ENCODE results near the gene CLASRP.

Gene CLASRP

DNA sequence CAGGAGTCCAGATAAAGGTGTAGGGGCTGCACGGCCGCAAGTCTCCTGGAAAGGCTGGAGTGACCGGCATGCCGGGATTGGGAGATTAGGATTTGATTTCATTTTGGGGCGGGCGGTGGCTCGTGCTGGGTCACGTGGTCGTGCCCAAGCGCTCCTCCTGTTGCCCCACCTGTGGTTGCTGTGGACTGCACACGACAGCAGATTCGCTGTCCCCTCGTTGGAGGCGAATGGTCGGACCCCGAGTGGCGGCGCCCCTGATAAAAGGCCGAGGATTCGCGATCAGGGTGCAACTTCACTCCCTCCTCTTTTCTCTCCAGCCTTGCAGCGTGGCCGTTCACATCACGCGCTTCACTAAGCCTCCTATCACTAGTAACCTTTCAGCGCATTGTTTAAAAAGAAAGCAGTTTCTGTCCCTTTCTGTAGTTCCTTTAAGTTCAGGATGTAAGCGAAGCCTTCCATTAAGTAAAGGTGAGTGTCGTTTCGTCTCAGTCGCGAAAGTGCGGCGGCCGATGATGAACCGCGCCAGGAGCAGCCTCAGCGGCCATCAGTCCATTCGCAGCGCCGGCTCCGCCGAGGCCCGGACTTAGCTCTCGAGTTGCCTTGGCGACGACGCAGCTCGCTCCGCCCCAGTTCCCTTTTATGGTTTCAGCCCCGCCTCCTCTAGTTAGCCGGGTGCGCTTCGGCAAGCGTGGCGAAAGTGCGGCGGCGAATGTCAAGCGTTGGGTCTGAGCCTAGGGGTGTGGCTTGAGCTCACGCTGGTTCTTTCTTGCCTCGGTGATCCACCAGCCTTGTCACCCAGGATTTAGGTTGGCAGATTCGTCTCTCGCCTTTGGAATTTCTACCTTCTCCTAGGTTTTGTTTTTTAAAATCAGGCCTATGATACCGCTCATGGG is 52.4 kb downstream of the CLASRP start:
- H3K27ac ChIP-seq: peak overlapping the region; percentile 97
- no peak for TF ChIP-seq ZFX (IDR thresholded peaks at IDR 0.05; ENCODE audit: borderline replicate concordance)
- TF ChIP-seq, protein P1, sequence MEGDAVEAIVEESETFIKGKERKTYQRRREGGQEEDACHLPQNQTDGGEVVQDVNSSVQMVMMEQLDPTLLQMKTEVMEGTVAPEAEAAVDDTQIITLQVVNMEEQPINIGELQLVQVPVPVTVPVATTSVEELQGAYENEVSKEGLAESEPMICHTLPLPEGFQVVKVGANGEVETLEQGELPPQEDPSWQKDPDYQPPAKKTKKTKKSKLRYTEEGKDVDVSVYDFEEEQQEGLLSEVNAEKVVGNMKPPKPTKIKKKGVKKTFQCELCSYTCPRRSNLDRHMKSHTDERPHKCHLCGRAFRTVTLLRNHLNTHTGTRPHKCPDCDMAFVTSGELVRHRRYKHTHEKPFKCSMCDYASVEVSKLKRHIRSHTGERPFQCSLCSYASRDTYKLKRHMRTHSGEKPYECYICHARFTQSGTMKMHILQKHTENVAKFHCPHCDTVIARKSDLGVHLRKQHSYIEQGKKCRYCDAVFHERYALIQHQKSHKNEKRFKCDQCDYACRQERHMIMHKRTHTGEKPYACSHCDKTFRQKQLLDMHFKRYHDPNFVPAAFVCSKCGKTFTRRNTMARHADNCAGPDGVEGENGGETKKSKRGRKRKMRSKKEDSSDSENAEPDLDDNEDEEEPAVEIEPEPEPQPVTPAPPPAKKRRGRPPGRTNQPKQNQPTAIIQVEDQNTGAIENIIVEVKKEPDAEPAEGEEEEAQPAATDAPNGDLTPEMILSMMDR (IDR thresholded peaks at IDR 0.05): peak; percentile 12; the same call in 1 of the 2 replicates

DNA sequence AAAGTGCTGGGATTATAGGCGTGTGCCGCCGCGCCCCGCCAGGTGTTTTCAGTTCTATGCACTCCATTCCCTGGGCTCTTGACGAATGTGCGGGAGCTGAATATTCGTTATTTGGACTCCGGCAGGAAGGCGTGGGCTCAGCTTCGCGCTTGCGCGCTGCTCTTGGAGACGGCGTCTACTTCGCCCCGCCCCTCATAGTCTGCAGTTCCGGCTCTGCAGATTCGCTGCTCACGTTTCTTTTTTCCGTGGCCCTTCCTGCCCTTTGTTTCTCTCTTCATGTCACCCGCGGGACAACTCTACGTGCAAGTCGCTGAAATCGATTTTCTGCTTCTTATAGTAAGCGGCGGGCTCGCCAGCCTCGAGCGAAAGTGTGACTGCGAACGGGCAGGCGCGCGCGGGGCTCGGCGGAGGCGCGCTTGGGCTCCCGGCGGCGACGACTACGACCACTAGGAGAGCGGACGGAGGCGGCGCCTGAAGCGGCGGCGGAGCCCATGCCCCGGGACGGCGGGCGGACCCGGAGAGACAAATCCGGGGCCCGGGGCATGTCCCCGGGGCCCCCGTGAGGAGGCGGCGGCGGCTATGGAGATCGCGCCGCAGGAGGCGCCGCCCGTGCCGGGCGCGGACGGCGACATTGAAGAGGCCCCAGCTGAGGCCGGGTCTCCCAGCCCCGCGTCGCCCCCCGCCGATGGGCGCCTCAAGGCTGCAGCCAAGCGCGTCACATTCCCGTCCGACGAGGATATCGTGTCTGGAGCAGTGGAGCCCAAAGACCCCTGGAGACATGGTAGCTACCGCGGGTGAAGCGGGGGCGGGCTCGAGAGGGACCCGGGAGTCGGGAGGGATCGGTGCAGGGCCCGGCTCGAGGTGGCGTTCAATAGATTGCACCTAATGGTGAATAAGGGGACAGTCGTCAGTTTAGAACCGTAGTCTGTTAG is 54.2 kb downstream of the CLASRP start, which contains the start of gene PPP1R37:
PPP1R37 (plus strand) TSS at position 433 of the 932 bp plus-strand sequence; CDS start at position 580, 147 bp downstream.
- H3K27ac ChIP-seq: peak within 1 kb of the TSS; percentile 97
- TF ChIP-seq, protein P1 (IDR thresholded peaks at IDR 0.05): peak; percentile 29
- no peak for TF ChIP-seq ZFX (IDR thresholded peaks at IDR 0.05; ENCODE audit: borderline replicate concordance)

DNA sequence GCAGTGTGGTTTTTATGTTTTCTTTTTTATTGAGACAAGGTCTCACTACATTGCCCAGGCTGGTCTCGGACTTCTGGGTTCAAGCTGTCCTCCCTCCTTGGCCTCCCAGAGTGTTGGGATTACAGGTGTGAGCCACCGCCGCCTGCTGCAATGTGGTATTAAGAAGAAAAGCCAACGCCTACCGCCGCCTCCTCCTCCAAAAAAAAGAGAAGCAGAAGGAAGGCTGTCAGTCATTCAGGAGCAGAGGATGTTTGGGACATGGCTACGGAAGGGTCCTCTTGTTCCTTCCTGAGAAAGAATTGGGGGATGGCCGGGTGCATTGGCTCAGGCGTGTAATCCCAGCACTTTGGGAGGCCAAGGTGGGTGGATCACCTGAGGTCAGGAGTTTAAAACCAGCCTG is 55.3 kb downstream of the CLASRP start:
- TF ChIP-seq, protein P1 (IDR thresholded peaks at IDR 0.05): no peak
- TF ChIP-seq ZFX (IDR thresholded peaks at IDR 0.05; ENCODE audit: borderline replicate concordance): no peak
- peak overlapping the region; percentile 97 for H3K27ac ChIP-seq

DNA sequence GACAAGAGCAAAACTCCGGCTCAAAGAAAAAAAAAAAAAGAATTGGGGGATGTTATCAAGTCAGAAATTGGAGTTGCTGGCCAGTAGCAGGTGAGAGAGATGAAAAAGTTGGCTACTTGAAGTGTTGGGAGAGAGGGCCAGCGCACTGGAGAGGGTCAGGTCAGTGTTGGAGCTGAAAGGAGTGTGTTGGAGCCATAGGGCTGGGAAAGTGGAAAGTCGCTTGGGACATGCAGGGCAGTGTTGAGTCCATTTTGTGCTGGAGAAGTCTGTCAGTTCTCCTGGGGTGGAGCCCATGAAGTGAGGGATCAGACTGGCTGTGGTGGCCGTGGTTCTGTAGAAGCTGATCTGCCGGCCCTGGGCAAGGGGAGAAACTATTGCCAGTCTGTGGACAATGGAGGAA is 55.9 kb downstream of the CLASRP start:
- 0 out of 2 replicates have a peak overlapping the region, but pooled peaks have one; percentile 97 for H3K27ac ChIP-seq
- TF ChIP-seq, protein P1 (IDR thresholded peaks at IDR 0.05): no peak
- no peak for TF ChIP-seq ZFX (IDR thresholded peaks at IDR 0.05; ENCODE audit: borderline replicate concordance)

DNA sequence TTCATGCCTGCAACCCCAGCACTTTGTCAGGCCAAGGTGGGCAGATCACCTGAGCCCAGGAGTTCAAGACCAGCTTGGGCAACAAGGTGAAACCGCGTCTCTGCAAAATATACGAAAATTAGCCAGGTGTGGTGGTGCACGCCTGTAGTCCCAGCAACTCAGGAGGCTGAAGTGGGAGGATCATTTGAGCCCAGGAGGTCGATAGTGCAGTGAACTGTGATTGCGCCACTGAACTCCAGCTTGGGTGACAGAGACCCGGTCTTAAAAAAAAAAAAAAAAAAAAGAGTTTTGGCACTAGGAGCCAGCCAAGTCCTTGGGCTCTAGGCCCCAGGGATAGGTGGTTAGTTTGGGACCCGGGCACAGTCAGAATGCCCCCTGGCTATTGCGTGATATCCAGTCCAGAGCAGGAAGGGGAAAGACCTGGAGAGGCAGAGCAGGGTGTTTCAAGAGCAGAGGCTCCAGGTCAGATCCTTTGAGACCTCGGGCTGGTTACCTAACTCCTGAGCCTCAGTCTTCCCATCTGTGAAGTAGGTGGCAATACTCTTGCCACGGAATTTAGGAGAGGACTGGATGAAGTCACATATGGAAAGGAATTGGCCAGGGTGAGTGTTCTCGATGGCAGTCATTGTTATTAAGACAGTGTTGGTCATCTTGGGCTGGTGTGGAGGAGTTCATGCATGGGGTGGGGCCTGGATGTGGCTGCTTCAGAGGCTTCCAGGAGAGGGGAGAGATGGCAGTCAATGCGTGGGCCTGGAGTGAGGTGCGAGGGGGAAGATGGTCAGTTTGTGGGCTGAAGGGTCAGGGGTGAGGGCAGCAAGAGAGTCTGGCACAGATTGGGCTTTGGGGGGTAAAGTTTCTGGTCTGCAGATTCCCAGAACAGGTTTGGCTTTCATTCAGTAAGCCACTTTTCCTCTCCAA is 56.9 kb downstream of the CLASRP start:
- no peak for TF ChIP-seq ZFX (IDR thresholded peaks at IDR 0.05; ENCODE audit: borderline replicate concordance)
- TF ChIP-seq, protein P1 (IDR thresholded peaks at IDR 0.05): no peak
- H3K27ac ChIP-seq: no peak overlapping the region

DNA sequence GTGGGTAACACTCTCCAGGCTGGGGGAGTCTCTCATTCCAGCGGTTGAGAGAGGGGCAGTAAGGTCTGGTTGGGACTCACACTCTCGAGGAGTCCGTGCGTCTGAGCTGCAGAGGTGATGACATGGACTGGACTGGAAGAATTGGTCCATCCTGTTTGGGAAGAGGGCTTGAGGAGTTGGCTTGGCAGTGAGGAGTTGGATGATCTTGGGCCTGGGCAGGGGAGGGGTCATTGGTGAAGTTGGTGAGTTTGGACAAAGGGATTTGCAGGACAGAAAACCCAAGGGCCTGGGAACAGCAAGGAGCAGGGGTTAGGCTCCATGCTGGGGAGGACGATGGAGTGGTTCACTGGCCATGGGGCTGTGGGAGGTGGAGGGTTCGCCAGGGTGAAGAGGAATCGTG is 57.9 kb downstream of the CLASRP start:
- no peak for TF ChIP-seq ZFX (IDR thresholded peaks at IDR 0.05; ENCODE audit: borderline replicate concordance)
- TF ChIP-seq, protein P1 (IDR thresholded peaks at IDR 0.05): no peak
- H3K27ac ChIP-seq: no peak overlapping the region
